ENCODE results near the gene ARHGEF19. TPM values are rescaled to one million over a fixed set of nuclear protein-coding genes. Genes with fewer than 3 reads are reported as not detected.
A peak's percentile ranks its signal among the peaks of the same experiment; 100 is the strongest.

Gene ARHGEF19
- total and polyA plus RNA-seq, 9 of the 15 experiments (the other 6 are each of a cell fraction or from before 2014, with no cell fraction given): 0.73 to 21.0 (median 5.2) TPM

- TF ChIP-seq EP300 (IDR thresholded peaks at IDR 0.05; ENCODE audit: low read length): peak; percentile 96
- TF ChIP-seq NCOA1 (IDR thresholded peaks at IDR 0.05; ENCODE audit: low read depth): peak; percentile 79; the same call in 1 of the 2 replicates
- no peak for TF ChIP-seq ZNF511 (CRISPR knock-in tag; IDR thresholded peaks at IDR 0.05)
- peak; percentile 61; the same call in 1 of the 2 replicates for TF ChIP-seq NFIX (CRISPR knock-in tag; IDR thresholded peaks at IDR 0.05; ENCODE audit: low read depth)
- TF ChIP-seq ESRRA (IDR thresholded peaks at IDR 0.05; ENCODE audit: borderline replicate concordance, low read depth): peak; percentile 35; the same call in 1 of the 2 replicates
- TF ChIP-seq TFE3 (CRISPR knock-in tag; IDR thresholded peaks at IDR 0.05): no peak
- no peak; the same call in 1 of the 2 replicates for TF ChIP-seq DDX20 (tag; IDR thresholded peaks at IDR 0.05; ENCODE audit: low read depth)
- TF ChIP-seq, protein P1, sequence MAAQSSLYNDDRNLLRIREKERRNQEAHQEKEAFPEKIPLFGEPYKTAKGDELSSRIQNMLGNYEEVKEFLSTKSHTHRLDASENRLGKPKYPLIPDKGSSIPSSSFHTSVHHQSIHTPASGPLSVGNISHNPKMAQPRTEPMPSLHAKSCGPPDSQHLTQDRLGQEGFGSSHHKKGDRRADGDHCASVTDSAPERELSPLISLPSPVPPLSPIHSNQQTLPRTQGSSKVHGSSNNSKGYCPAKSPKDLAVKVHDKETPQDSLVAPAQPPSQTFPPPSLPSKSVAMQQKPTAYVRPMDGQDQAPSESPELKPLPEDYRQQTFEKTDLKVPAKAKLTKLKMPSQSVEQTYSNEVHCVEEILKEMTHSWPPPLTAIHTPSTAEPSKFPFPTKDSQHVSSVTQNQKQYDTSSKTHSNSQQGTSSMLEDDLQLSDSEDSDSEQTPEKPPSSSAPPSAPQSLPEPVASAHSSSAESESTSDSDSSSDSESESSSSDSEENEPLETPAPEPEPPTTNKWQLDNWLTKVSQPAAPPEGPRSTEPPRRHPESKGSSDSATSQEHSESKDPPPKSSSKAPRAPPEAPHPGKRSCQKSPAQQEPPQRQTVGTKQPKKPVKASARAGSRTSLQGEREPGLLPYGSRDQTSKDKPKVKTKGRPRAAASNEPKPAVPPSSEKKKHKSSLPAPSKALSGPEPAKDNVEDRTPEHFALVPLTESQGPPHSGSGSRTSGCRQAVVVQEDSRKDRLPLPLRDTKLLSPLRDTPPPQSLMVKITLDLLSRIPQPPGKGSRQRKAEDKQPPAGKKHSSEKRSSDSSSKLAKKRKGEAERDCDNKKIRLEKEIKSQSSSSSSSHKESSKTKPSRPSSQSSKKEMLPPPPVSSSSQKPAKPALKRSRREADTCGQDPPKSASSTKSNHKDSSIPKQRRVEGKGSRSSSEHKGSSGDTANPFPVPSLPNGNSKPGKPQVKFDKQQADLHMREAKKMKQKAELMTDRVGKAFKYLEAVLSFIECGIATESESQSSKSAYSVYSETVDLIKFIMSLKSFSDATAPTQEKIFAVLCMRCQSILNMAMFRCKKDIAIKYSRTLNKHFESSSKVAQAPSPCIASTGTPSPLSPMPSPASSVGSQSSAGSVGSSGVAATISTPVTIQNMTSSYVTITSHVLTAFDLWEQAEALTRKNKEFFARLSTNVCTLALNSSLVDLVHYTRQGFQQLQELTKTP (IDR thresholded peaks at IDR 0.05; ENCODE audit: low read depth in 1 of 2, partially characterized antibody in 2 of 2): peak; percentile 75
- peak; percentile 91; the same call in 1 of the 2 replicates for TF ChIP-seq NBN (IDR thresholded peaks at IDR 0.05; ENCODE audit: low read depth)
- no peak for TF ChIP-seq ZNF717 (CRISPR knock-in tag; IDR thresholded peaks at IDR 0.05)
- TF ChIP-seq ZNF263 (CRISPR knock-in tag; IDR thresholded peaks at IDR 0.05; ENCODE audit: borderline replicate concordance): peak; percentile 22; the same call in 1 of the 2 replicates
- no peak for TF ChIP-seq KAT8 (IDR thresholded peaks at IDR 0.05; ENCODE audit: low read depth)
- peak; percentile 76 for TF ChIP-seq JUN (IDR thresholded peaks at IDR 0.05; ENCODE audit: borderline replicate concordance, low read depth, low read length)
- TF ChIP-seq JUN (CRISPR knock-in tag; IDR thresholded peaks at IDR 0.05; ENCODE audit: borderline replicate concordance): peak; percentile 28; the same call in 1 of the 2 replicates
- TF ChIP-seq THRB (CRISPR knock-in tag; conservative IDR thresholded peaks at IDR 0.05): peak; percentile 64; the same call in 1 of the 2 replicates
- no peak for TF ChIP-seq PRPF4 (IDR thresholded peaks at IDR 0.05; ENCODE audit: insufficient read depth, low read depth, low read length, poor library complexity, severe bottlenecking)
- peak; percentile 89 for TF ChIP-seq TFAP4 (CRISPR knock-in tag; IDR thresholded peaks at IDR 0.05; ENCODE audit: borderline replicate concordance)
These were observed 36.4 kb upstream of the ARHGEF19 start (continued) for GRCh38 chr1:16248603-16249516.

Measured in K562 (cell line).